Trophoblast cell (in vitro differentiated cells and primary cell): ENCODE measurements around the gene MAP3K19.
"Not testable (repeated sequence)": the region's sequence is repeated elsewhere in the genome, so short reads cannot be mapped to it uniquely, and the experiment has no call there.

Experiments used
- DNase-seq, 2 donors: peaks; one replicate each; pipeline ENCODE4 v3.0.0-alpha.2; 2016
- H2AFZ ChIP-seq: 2 replicates; pipeline ENCODE4 v1.6.1; 2013; ENCODE audit warnings: low read length, moderate library complexity, mild to moderate bottlenecking; ENCODE audit not compliant: insufficient read depth, poor library complexity
- H2AK5ac ChIP-seq: 2 replicates; pipeline ENCODE4 v1.6.1; 2013; ENCODE audit warnings: mild to moderate bottlenecking, low read length
- H2BK120ac ChIP-seq: 2 replicates; pipeline ENCODE4 v1.6.1; 2013; ENCODE audit warnings: low read length, mild to moderate bottlenecking, moderate library complexity; ENCODE audit not compliant: insufficient read depth, poor library complexity
- H2BK12ac ChIP-seq: 2 replicates; pipeline ENCODE4 v1.6.1; 2013; ENCODE audit warnings: mild to moderate bottlenecking, low read length, moderate library complexity
- H2BK5ac ChIP-seq: 2 replicates; pipeline ENCODE4 v1.6.1; 2013; ENCODE audit warnings: low read length, low read depth, moderate library complexity, mild to moderate bottlenecking; ENCODE audit not compliant: poor library complexity
- H3K14ac ChIP-seq: 2 replicates; pipeline ENCODE4 v1.6.1; 2013; ENCODE audit warnings: mild to moderate bottlenecking, low read length
- H3K18ac ChIP-seq: 2 replicates; pipeline ENCODE4 v1.6.1; 2013; ENCODE audit warnings: mild to moderate bottlenecking, low read length
- H3K23ac ChIP-seq: 2 replicates; pipeline ENCODE4 v1.6.1; 2013; ENCODE audit warnings: low read length
- H3K27ac ChIP-seq: 2 replicates; pipeline ENCODE4 v1.5.1; 2013; ENCODE audit warnings: low read depth, mild to moderate bottlenecking, inconsistent platforms, low read length, moderate library complexity
- H3K27me3 ChIP-seq: 2 replicates; pipeline ENCODE4 v1.6.1; 2013; ENCODE audit warnings: inconsistent platforms, mild to moderate bottlenecking, low read length, moderate library complexity; ENCODE audit not compliant: insufficient read depth
- H3K36me3 ChIP-seq, 2 experiments: 1 replicate in 1 of 2; 2 replicates in 1 of 2; pipeline ENCODE4 v1.6.1; 2013; ENCODE audit warnings: low read length in 2 of 2, mild to moderate bottlenecking in 2 of 2, moderate library complexity in 1 of 2; ENCODE audit not compliant: insufficient read depth in 2 of 2, control insufficient read depth in 1 of 2
- H3K4ac ChIP-seq: 2 replicates; pipeline ENCODE4 v1.6.1; 2013; ENCODE audit warnings: low read depth, mild to moderate bottlenecking, low read length, moderate library complexity
- H3K4me1 ChIP-seq, 2 experiments: 1 replicate in 1 of 2; 2 replicates in 1 of 2; pipeline ENCODE4 v1.6.1; 2013; ENCODE audit warnings: low read length in 2 of 2, mild to moderate bottlenecking in 2 of 2, moderate library complexity in 1 of 2; ENCODE audit not compliant: insufficient read depth in 2 of 2, control insufficient read depth in 1 of 2
- H3K4me2 ChIP-seq: 2 replicates; pipeline ENCODE4 v1.6.1; 2013; ENCODE audit warnings: inconsistent platforms, mild to moderate bottlenecking, low read length, moderate library complexity
- H3K4me3 ChIP-seq: 2 replicates; pipeline ENCODE4 v1.5.1; 2013; ENCODE audit warnings: mild to moderate bottlenecking, low read depth, low read length, inconsistent platforms
- H3K79me1 ChIP-seq: one replicate; pipeline ENCODE4 v1.6.1; 2013; ENCODE audit warnings: low read length
- H3K79me2 ChIP-seq: 2 replicates; pipeline ENCODE4 v1.6.1; 2013; ENCODE audit warnings: low read length, mild to moderate bottlenecking; ENCODE audit not compliant: control insufficient read depth, insufficient read depth, poor library complexity
- H3K9ac ChIP-seq: 2 replicates; pipeline ENCODE4 v1.6.1; 2013; ENCODE audit warnings: mild to moderate bottlenecking, low read length
- H3K9me3 ChIP-seq: 2 replicates; pipeline ENCODE4 v1.6.1; 2013; ENCODE audit warnings: low read depth, mild to moderate bottlenecking, control low read depth, inconsistent platforms, low read length; ENCODE audit not compliant: insufficient read depth
- H4K12ac ChIP-seq: 2 replicates; pipeline ENCODE4 v1.6.1; 2013; ENCODE audit warnings: low read depth, mild to moderate bottlenecking, low read length, moderate library complexity
- H4K8ac ChIP-seq: 2 replicates; pipeline ENCODE4 v1.6.1; 2013; ENCODE audit warnings: low read depth, mild to moderate bottlenecking, low read length, moderate library complexity
- H4K91ac ChIP-seq: one replicate; pipeline ENCODE4 v1.6.1; 2013; ENCODE audit warnings: low read depth, mild to moderate bottlenecking, low read length, moderate library complexity
- WGBS: extraction: QIAGEN DNeasy Blood & Tissue Kit; methylation state at CpG from one replicate; pipeline ENCODE4 v1.1.7; 2013; ENCODE audit warnings: missing lambda C conversion rate; ENCODE audit not compliant: insufficient read length, insufficient coverage; ENCODE audit errors: extremely low coverage; 5-methylcytosine and 5-hydroxymethylcytosine counted together

The MAP3K19 gene

DNA sequence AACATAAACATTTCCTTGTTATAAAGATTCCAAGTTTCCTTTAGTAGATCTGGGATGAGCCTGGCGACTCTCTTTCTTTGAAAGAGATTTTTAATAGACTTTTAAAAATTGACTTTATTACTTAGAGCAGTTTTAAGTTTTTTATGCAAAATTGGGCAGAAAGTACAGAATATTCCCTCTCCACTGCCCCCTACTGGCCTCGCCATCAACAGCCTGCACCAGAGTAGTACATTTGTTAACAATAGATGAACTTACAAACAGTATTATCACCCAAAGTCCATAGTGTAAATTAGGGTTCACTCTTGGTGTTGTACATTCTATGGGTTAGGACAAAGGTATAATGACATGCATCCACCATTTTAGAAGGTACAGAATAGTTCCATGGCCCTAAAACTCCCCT, 3.9 kb downstream of the MAP3K19 start:
- Histone ChIP-seq H3K4ac (no peak overlapping the region), H3K14ac (no peak overlapping the region), H3K4me2 (no peak overlapping the region), H4K12ac (no peak overlapping the region), H2AFZ (no peak overlapping the region), H3K4me1 (no peaks in the 10 kb centered on the region), H3K27ac (no peak overlapping the region), H3K27me3 (no peaks in the 10 kb centered on the region), H3K79me1 (no peaks in the 10 kb centered on the region), H2BK12ac (no peak overlapping the region), H4K91ac (no peak overlapping the region), H2BK5ac (no peak overlapping the region), H3K4me3 (no peak overlapping the region), H3K9me3 (no peaks in the 10 kb centered on the region), H2BK120ac (no peak overlapping the region), H3K9ac (no peak overlapping the region), H2AK5ac (no peak overlapping the region), H3K18ac (no peak overlapping the region), H3K36me3 (no peaks in the 10 kb centered on the region), H3K23ac (no peak overlapping the region), H3K79me2 (no peaks in the 10 kb centered on the region), H4K8ac (no peak overlapping the region)
- DNase-seq, result peak in 1 of 2 donors; percentile 21
- WGBS, result no CpG with 5 or more reads among the region's 2 CpGs

DNA sequence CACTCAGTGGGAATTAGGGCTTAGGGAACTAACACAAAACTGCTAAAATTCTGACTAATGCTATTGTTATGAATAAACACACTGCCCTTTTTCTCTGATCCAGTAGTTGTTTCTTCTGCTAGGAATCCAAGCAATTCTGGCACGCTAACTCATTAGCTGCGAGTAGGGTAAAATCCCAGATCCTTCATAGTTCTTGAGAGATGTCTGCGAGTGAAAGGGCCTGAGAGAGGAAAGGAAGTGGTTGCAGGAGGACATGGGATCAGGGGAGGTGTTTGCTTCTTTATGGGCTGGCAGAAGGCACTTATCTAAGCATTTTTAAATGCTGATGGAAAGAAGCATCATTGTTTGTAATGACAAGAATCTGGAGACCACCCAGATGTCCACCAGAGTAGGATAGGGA, 9.4 kb downstream of the MAP3K19 start:
- Histone ChIP-seq H4K91ac (no peak overlapping the region), H3K27me3 (no peaks in the 10 kb centered on the region), H3K36me3 (no peaks in the 10 kb centered on the region), H2BK12ac (no peak overlapping the region), H2AFZ (no peak overlapping the region), H3K27ac (no peak overlapping the region), H2BK5ac (no peak overlapping the region), H3K18ac (no peak overlapping the region), H2AK5ac (no peak overlapping the region), H3K4me3 (no peak overlapping the region), H3K14ac (no peak overlapping the region), H3K79me1 (no peaks in the 10 kb centered on the region), H4K8ac (no peak overlapping the region), H3K4ac (no peak overlapping the region), H4K12ac (no peak overlapping the region), H3K23ac (no peak overlapping the region), H3K4me1 (no peaks in the 10 kb centered on the region), H3K9ac (no peak overlapping the region), H3K9me3 (no peaks in the 10 kb centered on the region), H3K79me2 (no peaks in the 10 kb centered on the region), H2BK120ac (no peak overlapping the region), H3K4me2 (no peak overlapping the region)
- no CpG with 5 or more reads among the region's 3 CpGs for WGBS
- no peak for DNase-seq

DNA sequence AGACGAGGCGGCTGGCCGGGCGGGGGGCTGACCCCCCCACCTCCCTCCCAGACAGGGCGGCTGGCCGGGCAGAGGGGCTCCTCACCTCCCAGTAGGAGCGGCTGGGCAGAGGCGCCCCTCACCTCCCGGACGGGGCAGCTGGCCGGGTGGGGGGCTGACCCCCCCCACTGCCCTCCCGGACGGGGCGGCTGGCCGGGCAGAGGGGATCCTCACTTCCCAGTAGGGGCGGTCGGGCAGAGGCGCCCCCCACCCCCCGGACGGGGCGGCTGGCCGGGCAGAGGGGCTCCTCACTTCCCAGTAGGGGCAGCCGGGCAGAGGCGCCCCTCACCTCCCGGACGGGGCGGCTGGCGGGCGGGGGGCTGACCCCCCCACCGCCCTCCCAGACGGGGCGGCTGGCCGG, 14.0 kb downstream of the MAP3K19 start:
- not testable (repeated sequence) for H3K27me3 ChIP-seq, H2BK120ac ChIP-seq, H2AK5ac ChIP-seq, H4K8ac ChIP-seq, H3K18ac ChIP-seq, H2BK12ac ChIP-seq, H3K36me3 ChIP-seq, H3K9me3 ChIP-seq, H3K4ac ChIP-seq, H3K4me1 ChIP-seq, H3K9ac ChIP-seq, DNase-seq, H3K79me1 ChIP-seq, H3K4me3 ChIP-seq, H4K91ac ChIP-seq, H2AFZ ChIP-seq, H4K12ac ChIP-seq, H3K4me2 ChIP-seq, H2BK5ac ChIP-seq, H3K79me2 ChIP-seq, H3K27ac ChIP-seq, H3K23ac ChIP-seq, H3K14ac ChIP-seq
- no CpG with 5 or more reads among the region's 33 CpGs for WGBS

DNA sequence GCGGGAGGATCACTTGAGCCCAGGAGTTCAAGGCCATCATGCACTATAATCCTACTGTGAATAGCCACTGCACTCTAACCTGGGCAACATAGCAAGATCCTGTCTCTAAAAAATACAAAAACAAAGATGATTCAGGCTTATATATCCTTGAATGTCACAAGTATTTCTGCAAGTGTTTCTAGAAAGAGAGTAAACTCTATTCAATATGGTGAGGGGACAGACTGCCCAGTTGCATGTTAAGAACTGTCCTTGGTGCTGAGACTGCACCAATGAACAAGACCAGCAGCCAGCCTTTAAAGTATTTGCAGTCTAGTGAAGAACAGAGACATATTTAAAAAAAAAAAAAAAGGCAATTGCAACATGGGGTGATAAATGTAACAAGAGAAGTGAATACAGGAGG, 16.4 kb downstream of the MAP3K19 start:
- Histone ChIP-seq H2AK5ac (no peak overlapping the region), H3K4me1 (no peaks in the 10 kb centered on the region), H3K4ac (no peak overlapping the region), H4K12ac (no peak overlapping the region), H3K36me3 (no peaks in the 10 kb centered on the region), H3K4me3 (no peak overlapping the region), H3K79me1 (no peaks in the 10 kb centered on the region), H3K79me2 (no peaks in the 10 kb centered on the region), H4K8ac (no peak overlapping the region), H3K14ac (no peak overlapping the region), H3K18ac (no peak overlapping the region), H3K9ac (no peak overlapping the region), H2BK120ac (no peak overlapping the region), H3K27me3 (no peaks in the 10 kb centered on the region), H3K27ac (no peak overlapping the region), H3K4me2 (no peak overlapping the region), H2BK5ac (no peak overlapping the region), H3K23ac (no peak overlapping the region), H4K91ac (no peak overlapping the region), H2AFZ (no peak overlapping the region), H2BK12ac (no peak overlapping the region), H3K9me3 (no peaks in the 10 kb centered on the region)
- no CpG with 5 or more reads among the region's 1 CpG for WGBS
- peak in 1 of 2 donors; percentile 35 for DNase-seq
